Left colon (tissue), 2 donors: ENCODE measurements around the gene FXR2. TPM values are rescaled to one million over a fixed set of nuclear protein-coding genes. Genes with fewer than 3 reads are reported as not detected.
"Not testable (repeated sequence)": the region's sequence is repeated elsewhere in the genome, so short reads cannot be mapped to it uniquely, and the experiment has no call there.

Experiments used
- ATAC-seq: fragments of 200-7000 bp; cut with Tn5 transposase; one replicate; pipeline ENCODE4 v1.9.1; 2020; ENCODE audit warnings: mild to moderate bottlenecking, moderate library complexity
- DNase-seq, 2 donors: peaks; one replicate each; pipeline ENCODE4 v3.0.0-alpha.2; 2020
- intact Hi-C, 2 donors: fragments of 100-400 bp; cut with DNase I in 1 of 2; cut with micrococcal nuclease in 1 of 2; formaldehyde crosslinking; loops; one replicate each; pipeline versions ENCODE4 v1.11.2 to v1.14.0; 2022; cut with DNase I, micrococcal nuclease
- long read RNA-seq: library from polyadenylated mRNA; unstranded; transcript quantifications from one replicate; pipeline ENCODE4 v2.0.0, GENCODE V29; 2021
- total RNA-seq, 2 donors: library from RNA; stranded (reverse); fragmentation: NEBNext Ultra II Directional; extraction: Animal tissue kit (Norgen Biotek cat#: 25700); gene quantifications; one replicate each; pipeline ENCODE4 v1.2.1, GENCODE V29; 2021
- donor health status: DM: no; HTN: no; CAD: no.
- donor health status: DM: yes; HTN: yes; CAD: no.

FXR2 gene
- 10 to 100 TPM; 24.9 to 29.5 TPM for total RNA-seq
- long read RNA-seq, transcript FXR2-201 (17 exons, 2,957 nt): major isoform, 31 of 46 reads
- long read RNA-seq, partial matches to known transcripts: 12 of 46 reads
- long read RNA-seq, other reads (novel, unspliced or antisense): 3 of 46 reads

DNA sequence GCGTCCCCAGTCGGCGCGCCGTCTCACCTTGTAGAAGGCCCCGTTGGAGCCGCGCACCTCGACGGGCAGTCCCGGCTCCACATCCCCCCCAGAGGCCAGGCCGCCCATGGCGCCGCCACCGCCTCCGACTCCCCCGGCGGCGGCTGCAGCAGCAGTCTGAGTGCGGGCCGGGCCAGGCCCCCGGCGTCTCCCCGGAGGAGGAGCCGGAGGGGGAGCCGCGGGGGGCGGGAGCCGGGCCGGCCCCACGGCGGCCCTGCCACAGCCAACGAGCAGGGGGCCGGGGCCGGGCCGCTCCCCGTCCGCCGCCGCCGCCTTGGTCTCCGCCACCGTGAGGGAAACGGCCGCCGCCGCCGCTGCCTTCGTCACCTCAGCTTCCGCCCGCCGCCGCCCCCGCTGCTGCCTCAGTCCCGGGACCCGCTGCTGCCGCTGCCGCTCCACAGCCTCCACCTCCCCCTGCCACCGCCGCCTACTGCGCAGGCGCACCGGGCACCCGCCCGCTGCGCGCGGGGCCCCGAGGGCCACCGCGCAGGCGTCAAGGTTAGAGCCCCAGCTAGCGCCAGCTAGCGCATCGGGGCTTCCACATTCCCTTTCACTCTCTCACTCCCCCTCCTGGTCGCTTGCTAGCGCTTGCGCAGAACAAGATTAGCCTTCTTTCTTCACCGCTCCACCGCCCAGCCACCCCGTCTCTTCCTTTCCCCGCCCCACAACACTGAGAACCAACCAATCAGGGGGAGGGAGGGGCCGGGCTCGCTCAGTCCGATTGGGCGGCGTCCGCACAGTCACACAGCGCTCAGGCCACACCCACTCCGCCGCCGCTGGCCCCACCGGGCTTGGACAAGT lies at the start of gene FXR2:
TSS of gene FXR2 (minus strand) at position 473 of the 840 bp plus-strand sequence. CDS start at position 108, 365 bp downstream.
- intact Hi-C loops: no loop called here
- peak; percentile 100 for DNase-seq
- peak; percentile 94 for ATAC-seq

- intact Hi-C loops: no loop called here
- DNase-seq: peak; percentile 16 to 31
- no peak for ATAC-seq
Observed at GRCh38 chr17:7656958-7657609, 42.4 kb upstream of the FXR2 start.

DNA sequence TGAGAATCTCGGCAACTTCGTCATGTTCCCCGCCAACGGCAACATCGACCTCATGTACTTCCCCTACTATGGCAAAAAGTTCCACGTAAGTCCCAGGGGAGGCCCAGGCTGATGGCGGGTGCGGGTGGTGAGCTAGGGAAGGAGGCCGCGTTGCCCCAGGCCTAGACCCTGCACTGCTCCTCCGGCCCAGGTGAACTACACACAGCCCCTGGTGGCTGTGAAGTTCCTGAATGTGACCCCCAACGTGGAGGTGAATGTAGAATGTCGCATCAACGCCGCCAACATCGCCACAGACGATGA lies 40.8 kb upstream of the FXR2 start:
- intact Hi-C loops: no loop called here
- no peak for ATAC-seq
- DNase-seq: no peak

DNA sequence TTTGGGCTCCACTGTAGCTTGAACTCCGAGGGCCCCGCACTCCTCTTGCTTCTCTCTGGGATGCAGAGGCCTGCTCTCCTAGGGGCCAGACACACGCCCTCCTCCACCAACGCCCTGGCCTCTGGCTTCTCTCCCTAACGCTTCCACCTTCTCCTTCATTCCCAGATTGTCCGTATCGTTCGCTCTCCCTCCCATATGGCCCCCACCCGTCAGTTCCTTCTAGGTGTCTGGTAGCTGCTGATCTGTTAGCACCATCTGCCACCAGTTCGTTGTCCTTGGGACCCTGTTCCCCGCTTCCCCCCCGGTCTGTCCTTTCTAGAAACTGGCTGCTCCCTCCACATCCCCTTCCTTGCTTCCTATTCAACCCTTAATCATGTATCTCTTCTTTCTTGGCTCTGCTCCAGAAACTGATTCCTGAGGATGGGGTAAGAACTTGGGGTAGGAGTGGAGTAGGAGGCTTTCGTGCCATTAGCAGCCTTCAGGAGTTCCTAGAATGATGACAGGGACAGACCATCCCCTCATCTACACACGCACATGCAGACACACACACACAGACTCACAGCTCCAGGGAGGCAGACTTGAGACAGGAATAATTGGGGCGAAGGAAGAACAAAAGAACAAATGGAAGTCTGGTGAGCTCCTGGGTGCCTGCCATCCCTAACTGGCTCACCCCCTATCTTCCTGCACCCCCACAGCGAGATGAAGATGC lies 40.3 kb upstream of the FXR2 start:
- ATAC-seq (no peak), DNase-seq (no peak)
- intact Hi-C loops: no loop called here

DNA sequence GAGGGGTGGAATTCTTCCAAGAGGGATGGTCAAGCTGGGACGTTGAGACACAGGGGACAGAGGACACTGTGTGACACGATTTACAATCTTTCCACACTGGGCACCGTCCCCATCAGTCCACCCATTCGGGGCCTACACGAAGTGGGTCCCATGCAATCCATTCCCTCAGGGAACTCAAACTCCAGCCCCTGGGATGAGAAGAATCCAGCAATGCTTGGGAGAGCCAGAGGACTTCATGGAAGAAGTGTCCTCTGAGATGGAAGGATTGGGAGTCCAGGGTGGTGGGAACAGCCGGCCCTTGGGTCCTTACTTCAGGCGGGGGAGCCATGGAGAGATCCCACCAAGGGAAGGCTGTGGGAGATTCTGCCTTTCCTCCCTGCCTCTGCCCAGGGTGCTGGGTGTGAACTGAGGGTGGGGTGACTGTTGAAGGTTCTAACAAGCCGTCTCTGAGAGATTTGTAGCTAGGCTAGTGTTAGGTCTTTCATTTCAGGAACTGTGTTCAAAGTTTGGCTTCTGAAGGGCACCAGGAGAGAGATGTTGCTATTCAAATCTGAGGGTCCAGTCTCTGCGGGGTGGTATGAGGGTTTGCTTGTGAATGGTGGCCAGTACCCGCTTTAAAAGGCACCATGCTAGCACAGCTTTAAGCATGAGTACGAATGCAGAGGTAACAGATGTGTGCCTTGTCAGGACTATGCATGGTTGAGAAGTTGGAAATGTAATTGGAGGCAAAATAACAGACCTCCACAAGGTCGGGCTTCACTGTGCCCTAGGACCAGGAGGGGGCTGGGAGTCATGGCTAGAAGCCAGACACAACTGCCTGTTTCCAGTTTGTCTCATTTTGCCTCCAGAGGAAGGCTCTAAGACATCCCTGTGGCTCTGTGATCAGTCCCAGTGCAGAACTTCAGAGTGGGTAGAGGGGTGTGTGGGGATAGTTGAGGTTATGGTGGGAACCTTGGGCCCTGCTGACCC lies 38.0 kb upstream of the FXR2 start:
- intact Hi-C loops: no loop called here
- ATAC-seq (no peak), DNase-seq (no peak)

GRCh38 chr17:7651665-7652387 lies 37.1 kb upstream of the FXR2 start:
- DNase-seq (no peak), ATAC-seq (no peak)
- intact Hi-C loops: no loop called here

DNA sequence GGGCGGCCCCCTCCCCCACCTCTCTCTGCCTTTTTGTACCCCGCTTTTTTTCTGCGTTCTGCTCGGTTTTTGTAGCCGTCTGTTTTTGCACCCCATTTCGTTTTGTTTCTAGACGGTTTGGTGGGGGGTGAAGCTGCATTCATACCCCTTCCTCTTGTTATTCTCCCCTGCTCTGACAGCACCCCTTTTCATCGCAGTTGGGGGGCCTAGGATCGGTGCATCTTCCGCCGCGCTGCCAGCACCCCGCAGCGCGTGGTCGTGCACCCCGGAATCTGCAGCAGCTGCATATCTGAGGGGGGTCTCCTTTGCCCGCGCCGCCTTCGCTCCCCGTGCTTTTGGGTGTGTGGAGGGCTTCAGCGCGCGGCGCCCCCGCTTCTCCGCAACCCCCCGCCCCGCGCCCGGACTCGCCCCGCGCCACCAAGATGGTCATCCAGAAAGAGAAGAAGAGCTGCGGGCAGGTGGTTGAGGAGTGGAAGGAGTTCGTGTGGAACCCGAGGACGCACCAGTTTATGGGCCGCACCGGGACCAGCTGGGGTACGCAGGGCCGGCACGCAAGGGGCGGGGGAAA lies 36.5 kb upstream of the FXR2 start:
- intact Hi-C loops: no loop called here
- ATAC-seq: no peak
- DNase-seq: no peak

DNA sequence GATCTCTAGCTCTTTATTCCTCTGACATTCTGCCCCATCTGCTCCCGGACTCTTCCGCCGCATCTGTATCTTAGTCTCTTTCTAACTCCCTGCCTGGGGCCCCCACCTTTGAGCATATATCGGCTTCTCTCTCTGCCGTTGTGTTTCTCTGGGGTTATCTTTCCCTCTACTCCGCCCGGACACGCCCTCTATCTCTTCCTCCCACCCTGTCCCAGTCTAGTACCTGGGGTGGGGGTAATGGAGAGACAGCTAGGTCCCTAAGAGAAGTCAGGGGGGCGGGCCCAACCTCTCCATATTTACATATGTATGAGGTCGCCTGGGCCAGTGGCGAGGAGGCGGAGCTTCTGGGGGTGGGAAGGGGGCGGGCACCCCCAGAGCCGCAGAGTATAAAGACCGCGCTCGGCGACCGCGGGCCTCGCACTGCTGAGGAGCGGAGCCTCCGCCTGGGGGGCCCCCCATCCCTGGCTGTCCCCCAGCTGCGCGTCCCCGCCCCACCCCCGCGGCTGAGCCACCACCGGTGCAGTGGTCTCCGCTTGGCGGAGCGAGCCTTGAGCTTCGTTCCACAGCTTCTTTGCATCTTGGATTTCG lies 35.9 kb upstream of the FXR2 start, which contains the start of gene ATP1B2:
TSS of gene ATP1B2 (plus strand) at position 418 of the 588 bp plus-strand sequence. CDS start 593 bp downstream, outside the sequence.
- peak; percentile 91 for ATAC-seq
- peak; percentile 65 to 76 for DNase-seq
- intact Hi-C loops: no loop called here

GRCh38 chr17:7647018-7647417 lies 32.3 kb upstream of the FXR2 start:
- DNase-seq: no peak
- no peak for ATAC-seq
- intact Hi-C loops: no loop called here

DNA sequence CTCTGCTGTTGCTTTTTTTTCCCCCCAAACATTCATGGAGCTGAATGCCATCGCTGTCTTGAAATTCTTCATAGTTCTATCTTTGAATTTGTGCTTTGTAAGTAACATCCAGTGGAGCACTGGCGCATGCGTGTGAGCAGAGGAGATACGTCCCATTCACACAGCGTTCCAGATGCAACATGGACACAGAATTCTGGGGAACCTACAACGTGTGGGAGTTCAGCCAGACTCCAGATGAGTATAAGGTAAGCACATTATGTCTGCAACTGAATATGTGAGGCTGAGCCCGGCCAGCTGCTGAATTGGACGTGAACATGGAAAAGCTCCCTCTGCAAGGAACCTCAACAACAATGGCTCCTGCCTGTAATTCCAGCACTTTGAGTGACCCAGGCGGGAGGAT lies 31.8 kb upstream of the FXR2 start:
- no peak for ATAC-seq
- no peak for DNase-seq
- intact Hi-C loops: no loop called here

DNA sequence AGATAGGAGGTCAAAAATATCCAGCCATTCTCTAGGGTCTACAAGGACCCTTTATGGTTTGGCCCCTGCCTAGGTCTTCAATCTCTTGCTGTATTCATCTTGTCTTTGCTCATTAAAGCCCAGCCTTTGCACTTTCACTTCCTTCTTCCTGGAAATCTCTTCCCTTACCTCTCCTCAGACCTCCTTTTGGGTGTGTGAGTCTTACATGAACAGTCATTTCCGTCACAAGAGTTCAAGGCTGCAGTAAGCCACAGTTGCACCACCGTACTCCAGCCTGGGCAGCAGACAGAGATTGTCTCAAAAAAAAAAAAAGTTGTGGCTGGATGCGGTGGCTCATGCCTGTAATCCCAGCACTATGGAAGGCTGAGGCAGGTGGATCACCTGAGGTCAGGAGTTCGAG lies 30.1 kb upstream of the FXR2 start:
- DNase-seq (no peak), ATAC-seq (peak; percentile 34)
- intact Hi-C loops: no loop called here

GRCh38 chr17:7641635-7642034 lies 26.9 kb upstream of the FXR2 start:
- ATAC-seq, intact Hi-C loops, DNase-seq: not testable (repeated sequence)

DNA sequence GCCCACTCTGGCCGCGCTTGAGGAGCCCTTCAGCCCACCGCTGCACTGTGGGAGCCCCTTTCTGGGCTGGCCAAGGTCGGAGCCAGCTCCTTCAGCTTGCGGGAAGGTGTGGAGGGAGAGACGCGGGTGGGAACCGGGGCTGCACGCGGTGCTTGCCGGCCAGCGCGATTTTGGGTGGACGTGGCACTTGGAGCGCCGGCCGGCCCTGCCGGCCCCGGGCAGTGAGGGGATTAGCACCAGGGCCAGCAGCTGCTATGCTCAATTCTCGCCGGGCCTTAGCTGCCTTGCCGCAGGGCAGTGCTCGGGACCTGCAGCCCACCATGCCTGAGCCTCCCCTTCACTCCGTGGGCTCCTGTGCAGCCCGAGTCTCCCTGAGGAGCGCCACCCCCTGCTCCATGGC lies 26.1 kb upstream of the FXR2 start:
- intact Hi-C loops: no loop called here
- no peak for DNase-seq
- no peak for ATAC-seq

DNA sequence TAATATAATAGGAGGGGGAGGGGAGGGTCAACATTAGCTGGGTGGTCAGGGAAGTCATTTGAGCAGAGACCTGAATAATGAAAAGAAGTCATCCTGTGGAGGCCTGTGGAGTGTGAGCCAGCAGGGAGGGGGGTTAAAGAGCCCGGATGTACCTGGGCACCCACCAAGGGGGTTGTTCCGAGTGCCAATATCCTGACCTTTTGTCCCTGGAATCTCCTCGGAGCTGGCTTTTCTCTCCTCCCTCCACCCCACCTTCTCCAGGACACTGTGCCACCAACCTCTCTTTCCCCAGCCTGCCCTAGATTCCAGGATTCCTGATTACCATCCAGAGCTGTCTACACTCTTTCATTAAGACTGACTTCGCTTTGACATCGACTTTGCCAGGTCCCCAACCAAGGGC lies 21.5 kb upstream of the FXR2 start:
- intact Hi-C loops: loop anchor here in 1 of 2 donors (10.0 kb wide), 1 partner anchor 49 kb away; the partner anchor contains the start of genes TP53 and WRAP53
- ATAC-seq: no peak
- no peak for DNase-seq

- DNase-seq (peak in 1 of 2 donors; percentile 48), ATAC-seq (peak; percentile 45)
- intact Hi-C loops: loop anchor here in 1 of 2 donors (10.0 kb wide), 1 partner anchor 50 kb away; the partner anchor contains the start of genes TP53 and WRAP53
Observed at GRCh38 chr17:7634384-7634783, 19.7 kb upstream of the FXR2 start.

GRCh38 chr17:7633093-7633492 lies 18.4 kb upstream of the FXR2 start:
- ATAC-seq (no peak), DNase-seq (no peak)
- intact Hi-C loops: loop anchor here in 1 of 2 donors (10.0 kb wide), 1 partner anchor 52 kb away; the partner anchor contains the start of genes TP53 and WRAP53

DNA sequence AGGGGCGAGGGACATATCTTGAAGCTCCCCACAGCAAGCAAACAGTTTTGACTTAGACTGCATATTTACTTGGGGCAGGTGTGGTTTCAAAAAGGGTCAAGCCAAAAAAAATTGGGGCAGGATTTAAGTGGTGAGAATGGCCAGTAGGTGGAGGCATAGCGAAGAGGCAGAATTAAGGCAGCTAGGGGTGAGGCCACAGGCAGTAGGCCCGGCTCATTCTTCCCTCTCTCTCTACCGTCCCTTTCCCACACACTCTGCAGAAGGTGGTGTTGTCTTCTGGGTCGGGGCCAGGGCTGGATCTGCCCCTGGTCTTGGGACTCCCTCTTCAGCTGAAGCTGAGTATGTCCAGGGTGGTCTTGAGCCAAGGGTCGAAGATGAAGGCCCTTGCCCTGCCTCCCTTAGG lies 17.8 kb upstream of the FXR2 start:
- ATAC-seq: peak; percentile 49
- peak in 1 of 2 donors; percentile 37 for DNase-seq
- intact Hi-C loops: loop anchor here in 1 of 2 donors (10.0 kb wide), 1 partner anchor 52 kb away; the partner anchor contains the start of genes TP53 and WRAP53
